Natural killer cell treated with Interleukin-12 subunit alpha and Interleukin-12 subunit beta and Interleukin-15 and Interleukin-18, amount 100 ng/mL, for 72 hours (primary cell): ENCODE results near the gene LEMD2. TPM values are rescaled to one million over a fixed set of nuclear protein-coding genes. Genes with fewer than 3 reads are reported as not detected.
A peak's percentile ranks its signal among the peaks of the same experiment; 100 is the strongest.

Source experiments
- ATAC-seq, 2 donors: fragments of 150-1000 bp; cut with Tn5 transposase in 1 of 2; sonication (Bioruptor Pico), chemical (Tn5 transposase) in 1 of 2; 2 replicates each; pipeline ENCODE4 v1.10.0; 2021
- DNase-seq: peaks from one replicate; pipeline ENCODE4 v3.0.0; 2022; ENCODE audit warnings: low spot score
- H3K27ac Mint-ChIP-seq, 2 donors: 1 replicate in 1 of 2; 2 replicates in 1 of 2; pipeline ENCODE4 v1.8.0; 2022; ENCODE audit warnings: mixed read lengths in 2 of 2, mild to moderate bottlenecking in 1 of 2, moderate library complexity in 1 of 2
- H3K27me3 Mint-ChIP-seq, 2 donors: 1 replicate in 1 of 2; 2 replicates in 1 of 2; pipeline ENCODE4 v1.8.0; 2022; ENCODE audit warnings: mixed read lengths in 2 of 2
- H3K36me3 Mint-ChIP-seq: one replicate; pipeline ENCODE4 v1.8.0; 2022; ENCODE audit warnings: mixed read lengths
- H3K4me1 Mint-ChIP-seq, 2 donors: 1 replicate in 1 of 2; 2 replicates in 1 of 2; pipeline ENCODE4 v1.8.0; 2022; ENCODE audit warnings: low read depth in 2 of 2, mixed read lengths in 2 of 2, mild to moderate bottlenecking in 1 of 2
- H3K4me3 Mint-ChIP-seq: one replicate; pipeline ENCODE4 v1.8.0; 2022; ENCODE audit warnings: mixed read lengths
- H3K9me3 Mint-ChIP-seq: 2 replicates; pipeline ENCODE4 v1.8.0; 2022; ENCODE audit warnings: mixed read lengths
- total RNA-seq, 2 donors: library from RNA; stranded (reverse); gene quantifications; one replicate each; pipeline ENCODE4 v1.2.3, GENCODE V29; 2022

The LEMD2 gene
- total RNA-seq, 2 donors from 2014 or later, result 62.1 to 67.6 TPM

DNA sequence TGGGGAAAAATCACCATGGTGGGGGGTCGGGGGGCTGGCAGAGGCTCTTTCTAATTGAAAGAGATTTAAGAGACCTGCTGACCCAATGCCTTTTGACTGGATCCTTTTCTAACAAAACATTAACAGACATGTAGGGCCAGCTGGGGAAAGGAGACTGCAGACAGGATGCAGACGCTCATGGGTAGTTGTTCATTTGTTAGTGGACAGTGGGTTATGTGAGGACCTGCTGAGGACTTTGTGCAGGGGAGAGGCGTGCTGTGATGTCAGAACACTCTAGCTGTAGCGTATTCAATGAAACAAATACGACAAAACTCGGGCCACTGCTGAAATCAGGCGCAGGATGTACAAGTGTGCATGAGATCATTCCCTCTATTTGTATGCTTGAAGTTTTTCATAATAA is 43.4 kb downstream of the LEMD2 start:
- Mint-ChIP-seq H3K27me3 (peaks cover 8 to 19% of the 10 kb centered on the region in 2 donors), H3K36me3 (no peaks in the 10 kb centered on the region), H3K4me3 (no peak overlapping the region), H3K27ac (no peak overlapping the region), H3K9me3 (no peaks in the 10 kb centered on the region), H3K4me1 (peaks cover 0 to 3% of the 10 kb centered on the region in 2 donors)
- ATAC-seq, result no peak
- DNase-seq, result no peak

DNA sequence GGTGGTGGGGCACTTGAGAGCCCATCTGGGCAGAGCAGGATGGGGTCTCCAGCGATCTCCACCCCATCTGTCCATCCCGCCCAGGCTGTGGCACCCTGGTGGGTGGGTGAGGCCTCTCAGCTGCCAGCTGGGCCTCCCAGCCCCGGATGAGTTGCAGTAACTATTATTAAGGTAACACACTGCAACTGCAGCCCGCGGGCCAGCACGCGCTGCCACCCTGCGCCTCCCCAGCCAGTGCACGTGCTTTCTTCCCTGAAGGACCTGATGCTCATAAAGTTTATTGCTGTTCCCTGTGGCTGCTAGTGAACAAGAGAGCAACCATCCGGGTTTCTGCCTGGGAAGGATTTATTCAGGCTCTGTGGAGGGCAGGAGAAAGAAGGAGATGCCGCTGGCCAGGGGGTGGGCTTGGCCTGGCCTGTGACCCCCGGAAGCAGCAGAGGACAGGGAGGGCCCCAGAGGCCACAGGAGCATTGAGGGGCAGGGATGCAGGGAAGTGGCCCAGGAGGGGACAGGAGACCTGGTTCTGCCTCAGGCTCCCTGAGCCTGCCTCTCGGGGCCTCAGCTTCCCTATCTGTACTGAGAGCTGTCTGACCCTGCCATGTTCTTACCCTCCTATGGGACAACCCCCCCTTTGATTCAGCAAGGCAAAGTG is 43.9 kb downstream of the LEMD2 start:
- H3K36me3 Mint-ChIP-seq, result no peaks in the 10 kb centered on the region
- ATAC-seq (no peak), DNase-seq (no peak)
- no peaks in the 10 kb centered on the region for H3K9me3 Mint-ChIP-seq
- H3K4me3 Mint-ChIP-seq, result no peak overlapping the region
- H3K27ac Mint-ChIP-seq, result no peak overlapping the region
- peaks cover 8 to 19% of the 10 kb centered on the region in 2 donors for H3K27me3 Mint-ChIP-seq
- peaks cover 0 to 3% of the 10 kb centered on the region in 2 donors for H3K4me1 Mint-ChIP-seq

DNA sequence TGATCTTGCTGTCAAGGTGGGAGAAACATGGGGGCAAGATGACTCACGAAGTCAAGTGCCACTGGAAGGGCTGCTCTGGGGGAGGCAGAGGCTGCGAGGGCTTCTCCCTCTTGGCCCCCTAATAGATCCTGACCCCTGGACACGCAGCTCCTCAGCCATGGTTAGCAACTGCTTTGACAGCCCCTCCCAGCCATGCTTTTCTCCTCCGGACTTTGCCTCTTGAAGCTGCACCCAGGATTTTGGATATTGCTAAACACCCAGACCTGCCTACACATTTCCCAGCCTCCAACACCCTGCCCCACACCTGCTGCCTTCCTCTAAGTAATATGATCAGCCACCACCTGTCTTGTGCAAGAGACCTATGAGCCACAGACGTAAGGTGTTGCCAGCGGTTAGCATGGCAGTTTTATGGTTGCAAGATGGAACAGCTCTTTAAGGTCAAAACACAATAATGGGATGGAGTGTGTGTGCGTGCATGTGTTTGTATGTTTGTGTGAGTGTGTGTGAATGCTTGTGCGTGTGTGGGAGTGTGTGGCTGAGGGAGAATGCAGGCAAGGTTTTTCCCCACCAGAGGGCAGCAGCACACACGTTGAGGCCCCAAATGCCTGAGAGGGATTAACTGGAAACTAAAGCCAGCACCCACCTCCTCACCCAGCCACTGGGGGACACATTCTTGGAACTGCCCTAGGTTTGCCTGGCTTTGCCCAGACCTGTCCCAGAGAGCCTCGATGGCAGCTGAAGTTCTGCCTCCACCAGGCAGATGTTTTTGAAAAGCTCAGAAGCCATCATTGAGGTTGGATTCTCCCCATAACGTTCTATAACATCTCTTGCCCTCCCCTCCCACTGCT is 44.7 kb downstream of the LEMD2 start:
- Mint-ChIP-seq H3K36me3 (no peaks in the 10 kb centered on the region), H3K4me3 (no peak overlapping the region), H3K9me3 (no peaks in the 10 kb centered on the region), H3K27me3 (peaks cover 8 to 19% of the 10 kb centered on the region in 2 donors), H3K27ac (no peak overlapping the region), H3K4me1 (peaks cover 0 to 3% of the 10 kb centered on the region in 2 donors)
- ATAC-seq, result peak; percentile 61 to 62
- DNase-seq, result peak; percentile 83

DNA sequence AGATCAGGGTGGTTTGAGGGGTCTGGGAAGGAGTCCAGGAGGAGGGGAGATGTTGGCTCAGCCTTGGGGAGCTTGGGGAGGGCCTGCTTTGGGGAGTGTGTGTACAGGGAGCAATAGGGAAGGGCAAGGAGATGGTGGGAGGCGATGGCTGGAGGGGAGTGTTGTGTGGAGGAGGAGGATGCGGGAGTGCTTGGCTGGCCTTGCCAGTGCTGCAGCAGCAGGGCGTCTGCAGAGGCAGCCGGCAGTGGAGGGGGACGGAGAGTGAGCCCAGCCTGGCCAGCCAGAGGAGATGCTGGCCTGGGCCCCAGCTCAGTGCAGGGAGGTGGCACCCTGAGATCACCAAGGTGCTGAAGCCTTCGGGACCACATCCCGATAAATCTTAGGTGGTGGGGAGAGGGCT is 46.1 kb downstream of the LEMD2 start:
- DNase-seq (no peak), ATAC-seq (no peak)
- Mint-ChIP-seq H3K36me3 (no peaks in the 10 kb centered on the region), H3K4me1 (peaks cover 0 to 3% of the 10 kb centered on the region in 2 donors), H3K27me3 (peaks cover 8 to 19% of the 10 kb centered on the region in 2 donors), H3K27ac (no peak overlapping the region), H3K9me3 (no peaks in the 10 kb centered on the region), H3K4me3 (no peak overlapping the region)

DNA sequence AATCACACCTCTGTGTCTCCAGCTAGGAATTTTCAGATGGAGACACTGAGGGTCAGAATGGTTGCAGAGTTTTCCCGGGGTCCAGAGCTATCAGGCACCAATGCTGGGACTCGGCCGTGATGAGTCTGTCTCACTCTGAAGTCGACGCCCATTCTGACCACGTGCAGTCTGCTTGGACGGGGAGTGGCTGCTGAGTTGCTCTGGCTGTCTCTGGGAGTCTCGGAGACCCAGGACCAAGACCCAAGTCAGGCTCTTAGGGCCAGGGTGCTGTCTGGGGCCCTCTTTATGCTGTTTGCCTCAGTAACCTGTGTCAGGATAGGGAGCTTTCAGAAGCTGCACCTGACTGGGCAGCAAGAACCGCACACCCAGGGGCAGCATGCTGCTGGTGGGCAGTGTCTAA is 46.8 kb downstream of the LEMD2 start:
- DNase-seq (no peak), ATAC-seq (no peak)
- Mint-ChIP-seq H3K4me1 (peaks cover 0 to 3% of the 10 kb centered on the region in 2 donors), H3K4me3 (no peak overlapping the region), H3K36me3 (no peaks in the 10 kb centered on the region), H3K27ac (no peak overlapping the region), H3K27me3 (peaks cover 8 to 13% of the 10 kb centered on the region in 2 donors), H3K9me3 (no peaks in the 10 kb centered on the region)

DNA sequence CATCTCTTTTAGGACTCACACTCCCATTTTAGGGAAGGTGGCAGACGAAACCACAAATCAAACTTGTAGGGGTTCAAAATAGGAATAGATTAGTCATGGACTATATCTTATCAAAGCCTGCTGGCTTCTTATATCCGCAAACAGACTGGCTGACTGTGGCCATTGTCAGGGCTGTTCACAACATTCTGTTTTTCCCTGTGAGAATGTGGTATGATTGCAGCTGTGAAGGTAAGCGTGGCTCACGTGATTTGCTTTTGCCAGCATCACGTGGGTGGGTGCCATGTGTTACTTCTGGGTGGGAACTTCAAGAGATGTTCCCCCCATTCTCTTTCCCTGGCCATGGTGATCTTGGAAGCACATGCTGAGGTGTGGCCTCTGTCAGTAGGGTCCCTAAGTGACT is 48.1 kb downstream of the LEMD2 start:
- no peak for ATAC-seq
- H3K27ac Mint-ChIP-seq, result no peak overlapping the region
- no peak for DNase-seq
- H3K4me1 Mint-ChIP-seq, result peaks cover 0 to 3% of the 10 kb centered on the region in 2 donors
- H3K27me3 Mint-ChIP-seq, result peaks cover 8 to 13% of the 10 kb centered on the region in 2 donors
- H3K9me3 Mint-ChIP-seq, result no peaks in the 10 kb centered on the region
- no peaks in the 10 kb centered on the region for H3K36me3 Mint-ChIP-seq
- H3K4me3 Mint-ChIP-seq, result no peak overlapping the region

DNA sequence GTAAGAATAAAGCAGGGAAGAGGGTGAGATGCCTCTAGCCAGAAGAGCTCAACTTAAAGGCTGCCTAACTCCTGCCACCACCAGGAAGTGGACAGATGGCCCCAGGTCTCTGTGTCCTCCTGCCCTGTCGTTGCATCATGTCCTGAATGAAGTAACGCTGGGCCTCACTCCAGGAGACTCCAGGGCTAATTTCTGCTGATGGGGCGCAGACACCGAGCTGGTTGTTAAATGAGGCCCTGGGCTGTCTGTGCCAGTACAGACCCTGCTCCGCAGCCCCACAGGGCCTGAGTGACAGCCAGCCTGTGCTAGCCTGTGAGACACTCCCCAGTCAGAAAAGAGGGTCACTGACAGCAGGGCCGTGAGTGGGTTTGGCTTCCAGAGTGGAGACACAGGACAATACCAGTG is 48.7 kb downstream of the LEMD2 start:
- no peaks in the 10 kb centered on the region for H3K36me3 Mint-ChIP-seq
- peaks cover 8 to 13% of the 10 kb centered on the region in 2 donors for H3K27me3 Mint-ChIP-seq
- DNase-seq (no peak), ATAC-seq (no peak)
- H3K27ac Mint-ChIP-seq, result no peak overlapping the region
- no peaks in the 10 kb centered on the region for H3K9me3 Mint-ChIP-seq
- H3K4me3 Mint-ChIP-seq, result no peak overlapping the region
- H3K4me1 Mint-ChIP-seq, result peaks cover 0 to 3% of the 10 kb centered on the region in 2 donors

DNA sequence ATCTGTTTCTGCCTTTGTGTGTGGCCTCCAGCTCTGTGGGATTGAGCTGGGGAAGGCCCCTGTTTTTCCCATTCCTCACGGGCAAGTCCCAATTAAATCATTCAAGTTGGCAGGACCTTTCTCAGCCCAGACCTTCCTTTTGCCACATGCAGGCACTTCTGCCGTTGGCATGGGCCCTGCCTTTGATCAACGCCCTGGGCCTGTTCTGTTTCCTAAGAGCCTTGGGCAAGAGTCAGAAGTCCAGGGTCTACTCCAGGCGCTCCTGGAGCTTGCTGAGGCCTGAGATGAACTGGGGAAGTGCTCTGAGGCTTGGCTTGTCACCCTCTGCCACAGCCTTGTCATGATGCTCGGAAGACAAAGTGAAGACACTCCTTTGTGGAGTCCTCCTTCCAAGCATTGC is 49.4 kb downstream of the LEMD2 start:
- no peaks in the 10 kb centered on the region for H3K9me3 Mint-ChIP-seq
- no peak overlapping the region for H3K4me3 Mint-ChIP-seq
- peaks cover 0 to 3% of the 10 kb centered on the region in 2 donors for H3K4me1 Mint-ChIP-seq
- peaks cover 8 to 13% of the 10 kb centered on the region in 2 donors for H3K27me3 Mint-ChIP-seq
- DNase-seq, result no peak
- ATAC-seq, result no peak
- H3K36me3 Mint-ChIP-seq, result no peaks in the 10 kb centered on the region
- no peak overlapping the region for H3K27ac Mint-ChIP-seq

DNA sequence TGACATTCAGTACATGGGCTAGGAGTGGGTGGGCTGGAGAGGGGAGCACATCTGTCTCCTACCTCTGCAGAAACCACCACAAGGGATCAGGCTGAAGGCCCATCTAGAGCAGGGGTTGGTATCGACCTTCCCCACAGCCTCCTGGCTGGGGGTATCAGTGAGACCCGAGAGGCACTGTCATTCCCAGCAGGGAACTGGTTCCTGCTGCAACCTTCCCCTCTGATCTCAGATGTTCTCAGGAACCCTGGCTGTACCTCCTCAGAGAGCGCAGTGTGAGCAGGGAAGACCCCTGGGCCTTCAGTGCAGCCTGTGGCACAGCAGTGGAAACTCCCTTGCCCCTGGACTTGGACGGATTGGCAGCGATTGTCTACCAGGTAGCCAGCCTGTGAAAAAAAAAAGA is 50.1 kb downstream of the LEMD2 start:
- Mint-ChIP-seq H3K4me1 (no peaks in the 10 kb centered on the region), H3K27ac (no peak overlapping the region), H3K9me3 (no peaks in the 10 kb centered on the region), H3K4me3 (no peak overlapping the region), H3K36me3 (no peaks in the 10 kb centered on the region), H3K27me3 (peaks cover 8 to 9% of the 10 kb centered on the region in 2 donors)
- DNase-seq (no peak), ATAC-seq (no peak)

DNA sequence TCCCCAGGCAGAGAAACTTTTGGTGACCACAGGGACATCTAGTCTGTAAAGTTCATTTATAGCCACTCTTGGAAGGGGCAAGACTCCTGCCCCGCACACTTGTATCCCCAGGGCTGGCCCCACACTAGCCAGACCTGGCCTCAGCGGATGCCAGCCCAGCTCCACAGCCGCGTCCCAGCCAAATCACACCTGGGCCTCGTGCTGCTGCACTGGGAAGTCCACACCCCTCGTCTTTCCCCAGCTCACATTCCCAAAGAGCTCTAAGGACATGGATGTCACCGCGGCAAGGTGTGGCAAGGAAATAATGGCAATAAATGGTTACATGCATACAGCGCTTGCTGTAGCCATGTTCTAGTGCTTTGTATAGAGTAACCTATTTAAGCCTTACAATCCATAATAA is 50.8 kb downstream of the LEMD2 start:
- ATAC-seq, result no peak
- DNase-seq, result no peak
- no peak overlapping the region for H3K27ac Mint-ChIP-seq
- H3K9me3 Mint-ChIP-seq, result no peaks in the 10 kb centered on the region
- H3K4me3 Mint-ChIP-seq, result no peak overlapping the region
- H3K36me3 Mint-ChIP-seq, result no peaks in the 10 kb centered on the region
- H3K27me3 Mint-ChIP-seq, result peaks cover 8 to 9% of the 10 kb centered on the region in 2 donors
- no peaks in the 10 kb centered on the region for H3K4me1 Mint-ChIP-seq

DNA sequence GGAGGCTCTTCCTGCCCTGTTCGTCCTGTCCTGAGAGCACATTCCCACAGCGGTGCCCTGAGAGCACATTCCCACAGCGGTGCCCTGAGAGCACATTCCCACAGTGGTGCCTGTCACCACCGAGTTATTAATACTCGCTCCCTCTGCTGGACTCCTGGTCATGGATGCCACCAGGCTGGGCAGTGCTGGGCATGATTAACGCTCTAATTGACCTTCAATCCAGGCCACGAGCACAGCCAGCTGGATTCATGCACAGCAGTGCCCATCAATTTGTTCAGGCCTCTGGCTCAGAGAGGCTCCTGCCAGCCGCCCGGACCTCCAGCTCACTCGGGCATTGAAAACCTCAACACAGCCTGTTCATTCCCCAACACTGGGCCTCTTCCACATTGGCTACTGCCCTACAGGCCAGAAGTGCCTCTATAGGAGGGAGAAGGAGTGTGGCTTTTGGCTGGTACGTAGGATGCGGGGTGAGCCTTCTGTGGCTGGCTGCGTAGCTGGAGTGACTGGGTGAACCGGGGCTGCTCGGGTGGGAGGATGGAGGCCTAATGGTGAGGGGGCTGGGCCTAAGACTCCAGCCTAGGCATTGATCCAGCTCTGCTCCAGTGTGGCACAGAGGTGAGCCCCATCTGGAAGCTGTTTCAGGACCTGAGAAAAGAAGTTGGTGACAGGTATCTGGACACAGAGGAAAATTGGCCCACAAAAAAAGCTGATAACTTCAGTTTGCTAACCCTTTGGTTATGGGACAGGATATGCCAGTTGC is 51.5 kb downstream of the LEMD2 start:
- no peaks in the 10 kb centered on the region for H3K9me3 Mint-ChIP-seq
- ATAC-seq, result no peak

DNA sequence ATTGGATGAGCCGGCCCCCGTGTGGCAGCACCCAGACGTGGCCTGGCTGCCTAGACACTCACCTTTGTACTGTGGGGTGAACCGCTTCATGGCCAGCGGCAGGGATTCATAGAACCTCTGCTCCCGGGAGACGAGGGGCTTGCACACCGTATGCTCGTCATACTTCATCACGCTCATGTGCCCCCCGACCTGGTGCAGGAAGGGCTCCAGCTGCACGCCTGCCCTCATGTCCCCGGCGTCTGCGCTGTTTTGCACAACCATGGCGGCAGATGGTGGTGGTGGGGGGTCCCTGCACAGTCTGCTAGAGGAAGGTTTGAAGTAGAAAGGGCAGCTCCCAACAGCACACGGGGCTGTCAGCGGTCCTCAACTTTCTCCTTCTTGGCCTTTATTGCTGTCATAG is 53.7 kb downstream of the LEMD2 start:
- Mint-ChIP-seq H3K27ac (no peak overlapping the region), H3K9me3 (no peaks in the 10 kb centered on the region), H3K4me1 (no peaks in the 10 kb centered on the region), H3K36me3 (no peaks in the 10 kb centered on the region), H3K4me3 (no peak overlapping the region), H3K27me3 (peaks cover 0 to 5% of the 10 kb centered on the region in 2 donors)
- DNase-seq (no peak), ATAC-seq (no peak)

More for the DNA sequence above, 51.5 kb downstream of the LEMD2 start:
- no peak for DNase-seq
- Mint-ChIP-seq H3K4me1 (no peaks in the 10 kb centered on the region), H3K27me3 (peaks cover 3% of the 10 kb centered on the region in 2 donors), H3K4me3 (no peak overlapping the region), H3K27ac (no peak overlapping the region), H3K36me3 (no peaks in the 10 kb centered on the region)

DNA sequence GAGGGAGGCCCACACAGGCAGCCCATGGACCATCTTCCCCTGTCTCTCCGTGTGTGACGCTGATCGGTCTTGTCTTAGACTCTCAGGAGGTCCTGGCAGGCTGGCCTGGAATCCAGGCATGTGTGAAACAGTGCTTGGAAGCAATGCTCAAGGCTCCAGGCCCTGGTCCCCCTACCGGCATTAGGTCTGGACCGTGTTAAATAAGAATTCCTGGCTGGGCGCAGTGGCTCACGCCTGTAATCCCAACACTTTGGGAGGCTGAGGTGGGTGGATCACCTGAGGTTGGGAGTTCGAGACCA is 55.3 kb downstream of the LEMD2 start:
- H3K4me1 Mint-ChIP-seq, result no peaks in the 10 kb centered on the region
- ATAC-seq (no peak), DNase-seq (no peak)
- no peak overlapping the region for H3K27ac Mint-ChIP-seq
- H3K4me3 Mint-ChIP-seq, result no peak overlapping the region
- H3K27me3 Mint-ChIP-seq, result peaks cover 4 to 6% of the 10 kb centered on the region in 2 donors
- no peaks in the 10 kb centered on the region for H3K9me3 Mint-ChIP-seq
- no peaks in the 10 kb centered on the region for H3K36me3 Mint-ChIP-seq
